Kidney epithelial cell (primary cell): ENCODE results near the gene FSTL4. TPM values are rescaled to one million over a fixed set of nuclear protein-coding genes. Genes with fewer than 3 reads are reported as not detected.

Experiments
- DNase-seq: peaks from one replicate; pipeline ENCODE4 v3.0.0-alpha.2; 2010; ENCODE audit warnings: low read depth
- H3K27me3 ChIP-seq: 2 replicates; pipeline ENCODE4 v1.6.0; 2011; ENCODE audit warnings: low read length; ENCODE audit not compliant: control insufficient read depth, insufficient read depth
- H3K36me3 ChIP-seq: 2 replicates; pipeline ENCODE4 v1.5.1; 2011; ENCODE audit warnings: low read length; ENCODE audit not compliant: control insufficient read depth, insufficient read depth
- H3K4me3 ChIP-seq: 2 replicates; pipeline ENCODE4 v1.5.1; 2011; ENCODE audit warnings: low read depth, mild to moderate bottlenecking, control low read depth, low read length
- CTCF ChIP-seq: IDR thresholded peaks from 2 replicates; pipeline ENCODE4 v1.5.1; 2011; ENCODE audit warnings: mild to moderate bottlenecking, moderate library complexity, low read length, control low read depth, inconsistent platforms; ENCODE audit not compliant: insufficient read depth, poor library complexity, severe bottlenecking
- total RNA-seq: library from RNA; depleted of rRNA; stranded (reverse); fragments of >200 nt; gene quantifications from 2 replicates; pipeline ENCODE4 v1.2.3, GENCODE V29; 2015

Gene FSTL4
- total RNA-seq, 1 donor from 2014 or later = not detected

- no peak overlapping the region for H3K4me3 ChIP-seq
- DNase-seq = no peak
- no peaks in the 10 kb centered on the region for H3K36me3 ChIP-seq
- H3K27me3 ChIP-seq = peaks cover 4% of the 10 kb centered on the region
- no peak for TF ChIP-seq CTCF
Observed at GRCh38 chr5:133520991-133521706, 91.2 kb downstream of the FSTL4 start.

GRCh38 chr5:133520062-133520461, 92.3 kb downstream of the FSTL4 start:
- no peak for TF ChIP-seq CTCF
- no peak for DNase-seq
- Histone ChIP-seq H3K27me3 (peaks cover 4% of the 10 kb centered on the region), H3K4me3 (no peak overlapping the region), H3K36me3 (no peaks in the 10 kb centered on the region)

GRCh38 chr5:133519191-133519590, 93.2 kb downstream of the FSTL4 start:
- no peak overlapping the region for H3K4me3 ChIP-seq
- TF ChIP-seq CTCF = no peak
- H3K36me3 ChIP-seq = no peaks in the 10 kb centered on the region
- no peak for DNase-seq
- peaks cover 4% of the 10 kb centered on the region for H3K27me3 ChIP-seq

GRCh38 chr5:133514456-133514855, 97.9 kb downstream of the FSTL4 start:
- H3K27me3 ChIP-seq = peaks cover 3% of the 10 kb centered on the region
- DNase-seq = no peak
- H3K36me3 ChIP-seq = no peaks in the 10 kb centered on the region
- no peak for TF ChIP-seq CTCF
- H3K4me3 ChIP-seq = no peak overlapping the region

GRCh38 chr5:133512896-133513295, 99.4 kb downstream of the FSTL4 start:
- TF ChIP-seq CTCF = no peak
- no peak for DNase-seq
- Histone ChIP-seq H3K27me3 (peaks cover 3% of the 10 kb centered on the region), H3K4me3 (no peak overlapping the region), H3K36me3 (no peaks in the 10 kb centered on the region)
